ENCODE measurements around the gene SERPINA1.

DNA sequence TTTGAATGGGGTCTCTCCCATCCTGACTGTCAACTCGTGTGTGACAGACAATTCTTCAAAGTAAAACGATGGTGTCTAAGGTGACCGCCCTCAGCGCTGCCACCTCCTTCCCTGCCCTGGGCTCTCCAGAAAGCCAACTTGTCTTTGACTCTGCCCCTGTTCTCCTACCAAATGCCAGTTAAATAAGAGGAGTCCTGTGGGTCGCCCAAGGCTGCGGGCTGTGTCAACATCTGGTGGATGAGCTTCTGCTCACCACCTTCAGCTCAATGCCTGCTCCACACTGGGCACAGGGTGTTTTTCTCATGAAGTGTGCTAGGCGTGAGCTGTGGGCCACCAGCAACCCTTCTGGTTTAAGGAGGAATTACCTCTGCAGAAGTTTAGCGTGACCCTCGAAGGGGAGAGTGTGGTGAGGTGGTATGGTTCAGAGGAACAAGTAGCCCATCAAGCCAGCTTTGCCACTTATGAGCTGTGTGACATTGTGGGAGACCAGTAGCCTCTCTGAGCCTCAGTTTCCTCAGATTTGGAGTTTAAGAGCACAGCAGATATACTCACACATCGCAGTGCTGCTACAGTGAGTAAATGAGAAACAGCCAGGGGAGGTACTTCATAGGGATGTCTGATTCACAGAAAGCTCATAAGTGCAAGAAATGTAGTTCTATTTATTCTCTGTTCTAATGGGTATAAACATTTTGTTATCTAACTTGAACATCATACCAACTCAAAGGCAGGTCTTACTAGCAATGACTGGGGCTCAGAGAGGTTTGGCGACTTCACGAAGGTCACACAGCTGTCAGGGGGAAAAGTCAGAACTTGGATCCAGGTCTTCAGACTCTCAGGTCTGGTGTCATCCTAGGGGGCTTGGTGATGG is 12.1 kb downstream of the SERPINA1 start:
- TF ChIP-seq EZH2phosphoT487 (IDR thresholded peaks at IDR 0.05; ENCODE audit: borderline replicate concordance, low read length) = no peak
- TF ChIP-seq, protein P1, sequence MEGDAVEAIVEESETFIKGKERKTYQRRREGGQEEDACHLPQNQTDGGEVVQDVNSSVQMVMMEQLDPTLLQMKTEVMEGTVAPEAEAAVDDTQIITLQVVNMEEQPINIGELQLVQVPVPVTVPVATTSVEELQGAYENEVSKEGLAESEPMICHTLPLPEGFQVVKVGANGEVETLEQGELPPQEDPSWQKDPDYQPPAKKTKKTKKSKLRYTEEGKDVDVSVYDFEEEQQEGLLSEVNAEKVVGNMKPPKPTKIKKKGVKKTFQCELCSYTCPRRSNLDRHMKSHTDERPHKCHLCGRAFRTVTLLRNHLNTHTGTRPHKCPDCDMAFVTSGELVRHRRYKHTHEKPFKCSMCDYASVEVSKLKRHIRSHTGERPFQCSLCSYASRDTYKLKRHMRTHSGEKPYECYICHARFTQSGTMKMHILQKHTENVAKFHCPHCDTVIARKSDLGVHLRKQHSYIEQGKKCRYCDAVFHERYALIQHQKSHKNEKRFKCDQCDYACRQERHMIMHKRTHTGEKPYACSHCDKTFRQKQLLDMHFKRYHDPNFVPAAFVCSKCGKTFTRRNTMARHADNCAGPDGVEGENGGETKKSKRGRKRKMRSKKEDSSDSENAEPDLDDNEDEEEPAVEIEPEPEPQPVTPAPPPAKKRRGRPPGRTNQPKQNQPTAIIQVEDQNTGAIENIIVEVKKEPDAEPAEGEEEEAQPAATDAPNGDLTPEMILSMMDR (IDR thresholded peaks at IDR 0.05; ENCODE audit: low read depth, low read length, poor library complexity, severe bottlenecking) = no peak

Data from DOHH2 (cell line).